Astrocyte (in vitro differentiated cells and primary cell): ENCODE data around the gene TP73. TPM values are rescaled to one million over a fixed set of nuclear protein-coding genes. Genes with fewer than 3 reads are reported as not detected.

Source experiments
- DNase-seq: peaks from one replicate; pipeline ENCODE4 v3.0.0-alpha.2; 2010; ENCODE audit warnings: low read depth
- FAIRE-seq: peaks from 2 replicates; lab custom pipeline; 2011; peaks lifted over from hg19 to GRCh38; lab: Jason Lieb, UNC
- H2AFZ ChIP-seq: 2 replicates; pipeline ENCODE4 v1.6.0; 2012; ENCODE audit warnings: low read depth, low read length, inconsistent platforms
- H3K27ac ChIP-seq: 2 replicates; pipeline ENCODE4 v1.5.1; 2011; ENCODE audit warnings: low read depth, low read length, inconsistent platforms
- H3K27me3 ChIP-seq: 2 replicates; pipeline ENCODE4 v1.6.0; 2011; ENCODE audit warnings: low read length, inconsistent platforms; ENCODE audit not compliant: insufficient read depth
- H3K36me3 ChIP-seq: 2 replicates; pipeline ENCODE4 v1.5.1; 2011; ENCODE audit warnings: low read length, inconsistent platforms; ENCODE audit not compliant: insufficient read depth
- H3K4me1 ChIP-seq: 2 replicates; pipeline ENCODE4 v1.5.1; 2011; ENCODE audit warnings: low read length, inconsistent platforms; ENCODE audit not compliant: insufficient read depth
- H3K4me2 ChIP-seq: 2 replicates; pipeline ENCODE4 v1.6.0; 2012; ENCODE audit warnings: low read length, inconsistent platforms
- H3K4me3 ChIP-seq: 2 replicates; pipeline ENCODE4 v1.5.1; 2011; ENCODE audit warnings: low read depth, mild to moderate bottlenecking, low read length, inconsistent platforms; ENCODE audit not compliant: insufficient read depth
- H3K79me2 ChIP-seq: 2 replicates; pipeline ENCODE4 v1.6.0; 2012; ENCODE audit warnings: mild to moderate bottlenecking, low read length, inconsistent platforms; ENCODE audit not compliant: insufficient read depth
- H3K9ac ChIP-seq: 2 replicates; pipeline ENCODE4 v1.6.0; 2012; ENCODE audit warnings: mild to moderate bottlenecking, low read length, inconsistent platforms
- H3K9me3 ChIP-seq: 2 replicates; pipeline ENCODE4 v1.5.1; 2012; ENCODE audit warnings: low read depth, mild to moderate bottlenecking, low read length, inconsistent platforms; ENCODE audit not compliant: insufficient read depth
- H4K20me1 ChIP-seq: 2 replicates; pipeline ENCODE4 v1.6.0; 2012; ENCODE audit warnings: low read length, inconsistent platforms; ENCODE audit not compliant: insufficient read depth
- H3K27ac Mint-ChIP-seq: one replicate; pipeline ENCODE4 v1.8.0; 2021; ENCODE audit warnings: mild to moderate bottlenecking, mixed read lengths; ENCODE audit not compliant: unreplicated experiment
- H3K27me3 Mint-ChIP-seq: one replicate; pipeline ENCODE4 v1.8.0; 2021; ENCODE audit warnings: low read depth, mixed read lengths; ENCODE audit not compliant: unreplicated experiment
- H3K36me3 Mint-ChIP-seq: one replicate; pipeline ENCODE4 v1.8.0; 2021; ENCODE audit warnings: low read depth, mixed read lengths; ENCODE audit not compliant: unreplicated experiment
- H3K4me1 Mint-ChIP-seq: one replicate; pipeline ENCODE4 v1.8.0; 2021; ENCODE audit warnings: low read depth, mixed read lengths; ENCODE audit not compliant: unreplicated experiment
- H3K4me3 Mint-ChIP-seq: one replicate; pipeline ENCODE4 v1.8.0; 2021; ENCODE audit warnings: mild to moderate bottlenecking, moderate library complexity, mixed read lengths; ENCODE audit not compliant: unreplicated experiment
- H3K9me3 Mint-ChIP-seq: one replicate; pipeline ENCODE4 v1.8.0; 2021; ENCODE audit warnings: mild to moderate bottlenecking, mixed read lengths; ENCODE audit not compliant: unreplicated experiment
- CTCF ChIP-seq: IDR thresholded peaks from 2 replicates; pipeline ENCODE4 v1.5.1; 2011; ENCODE audit warnings: low read depth, mild to moderate bottlenecking, inconsistent platforms, low read length, moderate library complexity; ENCODE audit not compliant: insufficient read depth
- EZH2 ChIP-seq: IDR thresholded peaks from 2 replicates; pipeline ENCODE4 v1.6.1; 2012; ENCODE audit warnings: mild to moderate bottlenecking, low read length, inconsistent platforms; ENCODE audit not compliant: insufficient read depth
- total RNA-seq: library from RNA; stranded (reverse); gene quantifications from 2 replicates; pipeline ENCODE4 v1.2.1, GENCODE V29; 2021

TP73 gene
- total RNA-seq, 1 donor from 2014 or later: 0.18 TPM

GRCh38 chr1:3716351-3716750, 64.0 kb downstream of the TP73 start:
- Histone ChIP-seq H3K27me3 (peaks cover 13% of the 10 kb centered on the region), H2AFZ (no peak overlapping the region), H4K20me1 (no peaks in the 10 kb centered on the region), H3K27ac (no peak overlapping the region), H3K4me3 (no peak overlapping the region), H3K9me3 (no peaks in the 10 kb centered on the region), H3K4me2 (no peak overlapping the region), H3K79me2 (no peaks in the 10 kb centered on the region), H3K36me3 (no peaks in the 10 kb centered on the region), H3K4me1 (no peaks in the 10 kb centered on the region), H3K9ac (no peak overlapping the region)
- Mint-ChIP-seq H3K36me3 (no peaks in the 10 kb centered on the region), H3K27me3 (peaks cover 23% of the 10 kb centered on the region), H3K27ac (no peak overlapping the region), H3K9me3 (no peaks in the 10 kb centered on the region), H3K4me1 (no peaks in the 10 kb centered on the region), H3K4me3 (no peak overlapping the region)
- DNase-seq: no peak
- no peak for TF ChIP-seq CTCF
- TF ChIP-seq EZH2: no peak
- no peak for FAIRE-seq

GRCh38 chr1:3717041-3717714, 64.9 kb downstream of the TP73 start:
- Mint-ChIP-seq H3K9me3 (peaks cover 2% of the 10 kb centered on the region), H3K36me3 (no peaks in the 10 kb centered on the region), H3K27ac (no peak overlapping the region), H3K27me3 (peaks cover 20% of the 10 kb centered on the region), H3K4me3 (no peak overlapping the region), H3K4me1 (no peaks in the 10 kb centered on the region)
- no peak overlapping the region for H3K4me3 ChIP-seq
- H3K79me2 ChIP-seq: no peaks in the 10 kb centered on the region
- no peak overlapping the region for H3K9ac ChIP-seq
- no peaks in the 10 kb centered on the region for H3K4me1 ChIP-seq
- H3K9me3 ChIP-seq: no peaks in the 10 kb centered on the region
- H4K20me1 ChIP-seq: no peaks in the 10 kb centered on the region
- H3K27me3 ChIP-seq: peaks cover 13% of the 10 kb centered on the region
- H2AFZ ChIP-seq: no peak overlapping the region
- no peak overlapping the region for H3K4me2 ChIP-seq
- TF ChIP-seq EZH2 (no peak), CTCF (no peak)
- H3K36me3 ChIP-seq: no peaks in the 10 kb centered on the region
- DNase-seq: no peak
- FAIRE-seq: no peak
- no peak overlapping the region for H3K27ac ChIP-seq
